Colon (tissue), 2 donors: Measurements from ENCODE around the gene AGAP9.
"Not testable (repeated sequence)": the region's sequence is repeated elsewhere in the genome, so short reads cannot be mapped to it uniquely, and the experiment has no call there.

ENCODE experiments used
- FAIRE-seq: peaks from 2 replicates; lab custom pipeline; 2012; peaks lifted over from hg19 to GRCh38; lab: Jason Lieb, UNC
- donor health status: control.
- donor health status: control.

Gene AGAP9

GRCh38 chr10:47456794-47457527, 66.5 kb downstream of the AGAP9 start:
- FAIRE-seq = no peak

GRCh38 chr10:47456079-47456785, 67.2 kb downstream of the AGAP9 start:
- FAIRE-seq = no peak

GRCh38 chr10:47455350-47456078, 67.9 kb downstream of the AGAP9 start:
- FAIRE-seq = not testable (repeated sequence)

- no peak for FAIRE-seq
Observed at GRCh38 chr10:47454780-47455058, 68.7 kb downstream of the AGAP9 start.

- FAIRE-seq = no peak
Observed at GRCh38 chr10:47454008-47454779, 69.2 kb downstream of the AGAP9 start.

GRCh38 chr10:47453141-47454007, 70.1 kb downstream of the AGAP9 start:
- FAIRE-seq = no peak

GRCh38 chr10:47452495-47453140, 70.8 kb downstream of the AGAP9 start:
- no peak for FAIRE-seq

- FAIRE-seq = no peak
Observed at GRCh38 chr10:47451998-47452494, 71.4 kb downstream of the AGAP9 start.
